HG02981 (cell line): Measurements from ENCODE around the gene TNFRSF18.
"Not testable (repeated sequence)": the region's sequence is repeated elsewhere in the genome, so short reads cannot be mapped to it uniquely, and the experiment has no call there.

ENCODE experiments used
- ATAC-seq: cut with Tn5 transposase; IDR thresholded peaks from one replicate; pipeline ENCODE4 v1.9.1; 2021; ENCODE audit warnings: mild to moderate bottlenecking, moderate library complexity; ENCODE audit not compliant: unreplicated experiment

TNFRSF18 gene

DNA sequence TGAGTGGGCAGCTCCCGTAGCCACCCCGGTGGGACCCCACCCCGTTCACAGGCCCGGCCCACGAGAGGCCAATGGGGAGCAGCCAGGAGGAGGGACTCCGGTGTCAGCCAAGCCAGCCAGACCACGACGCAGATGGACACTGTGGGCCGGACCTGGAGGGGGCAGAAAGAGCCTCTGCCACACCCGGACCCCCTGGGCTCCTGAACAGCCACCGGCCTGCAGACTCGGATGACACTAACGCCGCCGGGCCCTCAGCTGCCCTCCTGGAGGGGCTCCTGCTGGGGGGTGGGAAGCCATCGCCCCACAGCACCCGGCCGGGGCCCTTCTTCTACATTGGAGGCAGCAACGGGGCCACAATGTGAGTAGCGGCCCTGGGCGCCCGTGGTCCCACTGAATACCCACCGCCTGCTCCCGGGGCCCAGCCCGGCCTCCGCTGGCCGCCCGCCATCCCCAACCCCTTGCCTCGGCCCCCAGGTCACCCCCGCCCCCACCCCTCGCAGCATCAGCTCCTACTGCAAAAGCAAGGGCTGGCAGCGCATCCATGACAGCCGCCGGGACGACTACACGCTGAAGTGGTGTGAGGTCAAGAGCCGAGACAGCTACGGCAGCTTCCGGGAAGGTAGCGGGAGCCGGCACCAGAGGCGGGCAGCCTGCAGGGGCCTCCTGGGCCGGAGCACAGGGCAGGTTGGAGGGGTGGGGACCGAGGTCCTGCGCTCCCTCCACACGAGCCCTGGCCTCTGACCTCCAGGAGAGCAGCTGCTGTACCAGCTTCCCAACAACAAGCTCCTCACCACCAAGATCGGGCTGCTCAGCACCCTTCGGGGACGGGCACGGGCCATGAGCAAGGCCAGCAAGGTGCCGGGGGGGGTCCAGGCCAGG lies 26.2 kb downstream of the TNFRSF18 start:
- ATAC-seq = no peak

DNA sequence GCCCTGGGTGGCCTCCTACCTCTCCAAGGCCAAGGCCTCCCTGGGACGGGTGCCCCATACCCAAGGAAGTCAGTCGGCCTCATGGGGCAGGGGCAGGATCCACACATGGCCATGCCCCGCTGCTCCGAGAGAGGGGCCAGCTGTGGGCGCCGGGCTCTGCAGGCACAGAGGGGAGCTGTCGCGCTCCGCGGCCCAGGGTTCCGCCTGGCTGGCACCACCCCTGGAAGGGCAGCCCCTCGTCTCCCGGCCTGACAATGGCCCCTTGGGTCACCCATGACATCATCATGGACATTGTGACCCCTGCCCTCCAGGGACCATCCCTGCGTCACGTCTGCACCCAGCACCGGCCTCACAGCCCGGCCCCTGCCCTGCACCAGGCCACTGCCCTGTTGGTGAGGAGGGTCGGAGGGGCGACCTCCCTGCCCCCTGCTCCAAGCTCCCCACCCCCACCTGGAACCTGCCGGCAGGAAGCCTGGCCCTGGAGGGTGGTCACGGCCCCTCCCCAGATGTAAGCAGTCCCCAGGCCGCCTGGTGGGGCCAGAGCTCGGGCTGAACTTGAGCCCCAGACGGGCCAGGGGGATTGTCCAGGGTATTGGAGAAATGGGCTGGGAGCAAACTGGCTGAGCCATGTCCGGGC lies 26.9 kb downstream of the TNFRSF18 start:
- no peak for ATAC-seq

DNA sequence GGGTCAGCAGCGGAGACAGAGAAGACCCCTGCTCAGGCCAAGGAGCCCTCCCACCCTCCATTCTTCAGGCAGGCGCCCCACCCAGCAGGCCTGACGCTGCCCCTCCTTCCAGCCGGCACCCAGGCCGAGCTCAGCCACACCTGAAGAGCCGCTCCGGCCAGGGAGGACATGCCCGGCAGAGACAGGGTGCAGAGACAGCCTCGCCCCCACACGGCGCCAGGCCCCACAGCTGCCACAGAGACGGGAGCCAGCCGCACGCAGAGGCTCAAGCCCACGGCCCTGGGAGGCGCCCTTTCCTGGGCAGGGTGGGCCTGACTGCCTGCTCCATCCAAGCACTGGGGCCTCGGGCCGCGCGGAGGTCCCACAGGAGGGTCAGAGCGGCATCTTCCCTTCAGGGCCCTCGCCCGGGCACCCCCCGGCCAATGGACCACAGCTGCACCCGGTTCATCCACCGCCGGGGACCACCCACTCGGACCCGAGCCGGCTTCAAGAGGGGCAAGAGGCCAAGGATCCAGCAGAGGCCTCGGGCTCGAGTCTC lies 27.5 kb downstream of the TNFRSF18 start:
- no peak for ATAC-seq

DNA sequence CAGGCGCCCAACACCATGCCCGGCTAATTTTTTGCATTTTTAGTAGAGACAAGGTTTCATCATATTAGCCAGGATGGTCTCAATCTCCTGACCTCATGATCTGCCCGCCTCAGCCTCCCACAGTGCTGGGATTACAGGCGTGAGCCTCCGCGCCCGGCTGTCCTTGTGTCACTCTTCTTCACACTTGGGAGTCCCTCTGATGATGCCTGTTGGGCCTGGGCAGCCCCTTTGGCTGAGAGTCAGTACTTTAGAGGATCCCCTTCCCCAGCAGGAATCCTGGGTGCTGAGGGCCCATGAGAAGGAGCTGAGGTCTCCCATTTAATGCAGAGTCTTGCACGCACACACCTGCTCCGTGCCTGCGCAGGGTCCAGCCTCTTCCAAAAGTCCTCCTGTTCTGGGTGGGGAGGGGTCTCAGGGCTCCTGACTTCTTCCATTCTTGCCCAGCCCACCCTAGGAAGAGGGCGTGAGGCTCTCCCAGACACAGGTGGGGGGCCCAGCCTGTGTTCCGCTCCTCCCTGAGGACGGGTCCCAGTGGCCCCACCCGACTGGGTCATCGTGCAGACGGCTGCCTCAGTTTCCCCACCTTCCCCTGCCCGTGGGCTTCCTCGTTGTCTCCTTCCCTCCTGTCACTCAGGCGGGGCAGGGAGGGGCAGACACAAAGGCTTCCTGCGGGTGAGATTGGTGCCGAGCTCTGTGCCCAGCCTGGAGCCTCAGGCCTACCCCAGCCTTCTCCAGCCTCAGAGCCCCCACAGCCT lies 28.8 kb downstream of the TNFRSF18 start:
- no peak for ATAC-seq

DNA sequence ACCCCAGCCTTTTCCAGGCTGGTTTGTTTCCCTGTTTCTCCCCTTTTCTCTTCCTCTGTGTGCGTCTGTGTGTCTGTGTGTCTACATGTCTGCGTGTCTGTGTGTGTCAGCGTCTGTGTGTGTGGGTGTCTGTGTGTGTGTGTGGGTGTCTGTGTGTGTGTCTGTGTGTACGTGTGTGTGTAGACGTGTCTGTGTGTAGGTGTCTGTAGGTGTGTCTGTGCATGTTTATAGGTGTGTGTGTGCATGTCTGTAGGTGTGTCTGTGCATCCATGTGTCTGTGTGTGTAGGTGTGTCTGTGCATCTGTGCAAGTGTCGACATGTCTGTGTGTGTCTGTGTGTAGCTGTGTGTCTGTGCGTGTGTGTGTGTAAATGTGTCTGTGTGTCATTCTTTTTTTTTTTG lies 29.5 kb downstream of the TNFRSF18 start:
- no peak for ATAC-seq

DNA sequence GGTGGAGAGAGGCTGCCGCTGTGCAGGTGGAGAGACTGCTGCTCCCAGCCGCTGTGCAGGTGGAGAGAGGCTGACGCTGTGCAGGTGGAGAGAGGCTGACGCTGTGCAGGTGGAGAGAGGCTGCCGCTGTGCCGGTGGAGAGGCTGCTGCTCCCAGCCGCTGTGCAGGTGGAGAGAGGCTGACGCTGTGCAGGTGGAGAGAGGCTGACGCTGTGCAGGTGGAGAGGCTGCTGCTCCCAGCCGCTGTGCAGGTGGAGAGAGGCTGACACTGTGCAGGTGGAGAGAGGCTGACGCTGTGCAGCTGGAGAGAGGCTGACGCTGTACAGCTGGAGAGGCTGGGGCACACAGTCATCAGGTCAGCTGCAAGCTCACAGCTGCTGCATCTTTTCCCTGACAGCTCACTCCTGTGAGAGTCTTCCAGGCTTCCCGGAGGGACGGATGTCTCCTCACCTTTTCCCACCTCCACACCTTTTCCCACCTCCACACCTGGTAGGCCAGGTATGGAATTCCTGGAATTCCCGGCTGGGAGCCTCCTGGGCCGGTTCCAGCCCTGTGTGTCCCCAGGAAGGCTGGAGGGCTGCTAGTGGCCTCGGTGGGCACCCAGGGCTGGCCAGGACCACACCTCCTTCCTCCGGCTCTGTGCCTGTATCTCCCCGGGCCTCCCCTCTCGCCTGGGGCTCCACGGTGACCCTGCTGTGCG lies 30.2 kb downstream of the TNFRSF18 start:
- ATAC-seq = not testable (repeated sequence)

DNA sequence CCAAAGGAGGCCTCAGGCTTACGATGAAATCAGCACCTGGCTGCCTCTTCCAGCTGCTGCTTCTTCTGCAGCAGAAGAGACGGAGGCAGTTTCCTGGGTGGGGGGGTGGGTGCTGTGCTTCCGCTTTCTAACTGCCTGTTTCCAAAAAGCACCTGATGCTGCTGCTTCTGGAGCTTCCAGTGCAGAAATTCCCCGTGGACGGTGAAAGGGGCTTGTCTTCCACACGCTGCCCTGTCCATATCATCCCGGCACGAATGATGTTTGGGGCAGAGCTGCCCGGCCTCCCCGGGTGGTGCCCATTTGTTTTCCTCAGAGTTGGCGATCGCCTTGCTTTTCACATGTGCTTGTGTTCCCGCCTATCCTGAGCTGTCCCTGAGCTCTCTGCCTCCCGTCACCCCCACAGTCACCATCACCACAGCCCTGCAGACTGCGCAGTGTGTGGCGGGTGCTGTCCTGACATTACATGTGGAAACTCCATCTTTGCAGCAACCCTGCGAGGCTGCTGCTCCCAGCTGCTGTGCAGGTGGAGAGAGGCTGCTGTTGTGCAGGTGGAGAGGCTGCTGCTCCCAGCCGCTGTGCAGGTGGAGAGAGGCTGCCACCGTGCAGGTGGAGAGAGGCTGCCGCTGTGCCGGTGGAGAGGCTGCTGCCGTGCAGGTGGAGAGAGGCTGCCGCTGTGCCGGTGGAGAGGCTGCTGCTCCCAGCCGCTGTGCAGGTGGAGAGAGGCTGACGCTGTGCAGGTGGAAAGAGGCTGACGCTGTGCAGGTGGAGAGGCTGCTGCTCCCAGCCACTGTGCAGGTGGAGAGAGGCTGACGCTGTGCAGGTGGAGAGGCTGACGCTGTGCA lies 30.9 kb downstream of the TNFRSF18 start:
- ATAC-seq = no peak

DNA sequence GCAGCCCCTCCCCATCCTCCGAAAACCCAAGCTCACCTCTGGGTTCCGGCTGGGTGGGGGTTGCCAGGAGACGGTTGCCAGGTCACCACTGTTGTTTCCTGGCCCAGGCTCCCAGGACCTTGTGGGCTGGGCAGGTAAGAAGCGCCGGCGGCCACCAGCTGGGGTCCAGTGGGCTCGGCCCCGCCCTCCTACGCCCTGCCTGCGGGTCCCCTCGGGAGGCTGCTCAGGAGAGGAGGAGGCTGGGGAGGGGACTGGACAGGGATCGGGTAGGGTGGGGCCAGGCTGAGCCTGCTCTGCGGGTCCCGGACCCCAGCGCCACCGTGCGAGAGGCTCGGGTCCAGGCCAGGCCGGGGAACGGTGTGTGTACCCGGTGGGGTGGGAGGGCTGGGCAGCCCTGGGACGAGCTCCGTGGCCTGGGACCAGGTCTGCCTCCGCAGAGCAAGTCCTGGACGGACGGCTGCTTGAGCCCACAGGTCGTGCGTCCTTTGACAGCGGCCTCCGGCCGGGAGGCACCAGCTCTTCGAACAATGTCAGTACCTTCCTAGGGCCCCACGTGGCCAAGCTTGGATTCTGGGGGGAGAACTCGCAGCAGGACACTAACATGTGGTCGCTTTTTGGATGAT lies 32.5 kb downstream of the TNFRSF18 start, which contains the start of gene TTLL10:
Gene TTLL10 (plus strand): TSS at position 88 of the 623 bp plus-strand sequence. CDS start 5,336 bp downstream, outside the sequence.
- ATAC-seq = no peak

DNA sequence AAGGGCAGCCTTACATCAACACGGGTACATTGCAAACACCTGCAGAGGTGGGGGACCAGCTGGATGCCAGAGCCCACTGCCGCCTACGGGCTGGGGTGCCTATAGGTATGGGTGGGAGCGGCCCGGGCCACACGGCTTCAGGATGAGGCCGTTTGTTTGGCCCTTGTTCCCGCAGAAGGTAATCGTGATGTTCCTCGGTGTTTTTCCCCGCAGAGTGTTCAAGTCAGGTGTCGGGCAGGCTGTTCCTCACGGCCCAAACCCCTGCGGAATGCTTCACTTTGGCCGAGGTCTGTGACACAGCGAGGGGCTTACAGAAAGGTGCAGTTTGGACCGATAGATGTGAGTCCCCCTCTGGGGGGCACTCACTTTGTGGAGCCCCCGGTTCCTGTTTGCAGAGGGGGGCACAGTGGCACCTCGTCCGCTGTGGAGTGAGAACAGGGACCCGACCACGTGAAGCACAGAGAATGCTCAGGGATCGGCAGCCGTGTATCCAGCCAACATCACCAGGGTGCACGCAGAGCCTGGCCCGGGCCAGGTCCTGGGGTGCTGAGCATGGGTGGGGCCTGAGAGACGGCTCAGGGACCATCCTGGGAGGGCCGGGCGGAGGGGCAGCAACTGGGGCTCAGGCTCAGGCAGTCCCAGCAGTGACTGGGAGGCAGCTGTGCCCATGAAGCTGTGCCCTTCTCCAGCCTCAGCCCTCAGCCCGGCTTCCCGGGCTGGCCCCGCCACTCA lies 33.2 kb downstream of the TNFRSF18 start:
- ATAC-seq = no peak

DNA sequence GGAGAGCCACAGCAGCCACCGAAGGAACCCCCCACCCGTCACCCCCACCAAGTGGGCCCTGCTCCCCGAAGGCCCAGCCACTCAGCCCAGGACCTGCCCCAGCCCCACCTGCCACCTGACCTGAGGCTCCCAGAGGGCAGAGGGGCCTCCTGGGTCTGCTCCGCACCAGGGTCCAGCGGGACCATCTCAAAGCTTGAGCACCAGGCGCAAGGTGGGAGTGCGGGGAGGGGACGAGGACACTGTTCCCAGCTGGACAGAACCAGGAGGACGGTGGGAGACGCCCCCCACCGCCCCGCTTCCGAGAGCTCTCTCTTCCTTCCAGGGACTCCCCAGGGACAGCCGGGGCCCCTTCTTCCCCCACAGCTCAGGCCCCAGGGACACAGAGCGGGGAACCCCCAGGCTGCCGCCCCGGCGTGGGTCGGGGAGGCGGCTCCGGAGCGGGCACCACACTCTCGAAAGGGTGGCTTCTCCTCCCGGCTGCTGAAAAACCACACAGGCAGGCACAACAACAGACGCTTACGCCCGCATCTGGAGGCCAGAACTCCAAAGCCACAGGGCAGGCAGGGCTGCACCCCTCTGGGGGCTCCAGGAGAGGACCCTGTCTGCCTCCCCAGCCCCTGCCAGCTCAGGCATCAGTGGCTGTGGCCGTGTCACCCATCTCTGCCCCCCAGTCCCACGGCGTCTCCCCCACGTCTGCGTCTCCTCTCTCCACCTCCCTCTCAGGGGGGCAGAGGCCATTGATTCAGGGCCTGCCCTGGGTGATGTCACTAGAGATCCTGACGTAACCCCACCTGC lies 34.6 kb downstream of the TNFRSF18 start:
- no peak for ATAC-seq

DNA sequence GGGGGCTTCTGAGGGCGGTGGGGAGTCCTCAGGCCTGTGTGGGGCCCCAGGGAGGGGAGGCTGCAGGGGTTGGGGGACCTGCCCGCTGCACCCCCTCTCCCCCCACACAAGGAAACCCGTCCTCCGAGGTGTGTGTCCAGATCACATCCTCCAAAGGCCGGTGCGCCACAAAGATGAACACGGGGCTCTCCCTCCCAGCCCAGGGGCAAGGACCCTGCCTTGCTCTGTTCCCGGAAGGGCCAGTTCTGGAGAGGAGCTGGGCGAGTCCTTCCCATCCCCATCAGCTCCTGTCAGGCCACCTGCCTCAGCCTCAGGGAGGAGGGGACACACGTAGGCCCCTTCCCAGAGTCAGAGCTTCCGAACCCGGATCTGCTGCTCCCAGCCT lies 35.2 kb downstream of the TNFRSF18 start:
- ATAC-seq = no peak

DNA sequence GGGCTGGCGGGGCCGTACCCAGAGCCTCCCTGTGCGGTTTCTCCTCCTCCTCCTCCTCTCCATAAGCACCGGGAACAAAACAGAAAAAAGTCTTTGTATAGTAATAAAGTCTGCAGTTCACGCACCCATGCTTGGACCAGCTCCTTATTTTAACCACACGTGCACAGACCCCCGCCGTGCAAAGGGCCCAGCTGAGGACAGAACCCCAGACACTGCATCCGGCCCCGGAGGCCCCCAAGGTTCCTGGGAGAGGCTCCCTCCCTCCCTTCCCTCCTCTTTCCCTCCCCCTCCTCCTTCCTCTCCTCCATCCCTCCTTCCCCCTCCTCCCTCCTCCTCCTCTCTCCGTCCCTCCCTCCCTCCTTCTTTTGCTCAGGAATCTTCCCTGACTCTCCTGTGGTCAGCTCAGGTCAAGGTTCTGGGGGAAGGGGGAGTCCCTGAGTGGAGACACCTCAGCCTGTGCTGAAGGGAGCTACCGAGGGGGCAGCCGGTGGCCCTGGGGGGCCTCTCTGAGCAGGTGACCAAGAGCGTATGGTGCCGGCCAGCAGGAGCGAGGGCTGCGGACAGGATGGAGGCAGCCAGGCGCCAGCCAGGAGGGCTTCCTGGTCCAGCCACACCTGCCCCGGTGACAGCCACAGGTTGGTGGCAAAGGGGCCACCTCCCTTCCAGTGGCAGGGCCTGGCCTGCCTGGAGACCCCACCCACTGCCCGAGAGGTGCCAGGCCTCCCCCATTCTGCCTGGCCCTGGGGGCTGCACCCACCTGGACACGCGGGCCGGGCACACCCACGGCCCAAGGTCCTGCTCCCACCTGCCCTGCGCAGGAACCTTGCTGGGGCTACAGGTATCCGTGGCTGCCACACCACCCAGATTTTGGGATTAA lies 35.9 kb downstream of the TNFRSF18 start:
- ATAC-seq = no peak

DNA sequence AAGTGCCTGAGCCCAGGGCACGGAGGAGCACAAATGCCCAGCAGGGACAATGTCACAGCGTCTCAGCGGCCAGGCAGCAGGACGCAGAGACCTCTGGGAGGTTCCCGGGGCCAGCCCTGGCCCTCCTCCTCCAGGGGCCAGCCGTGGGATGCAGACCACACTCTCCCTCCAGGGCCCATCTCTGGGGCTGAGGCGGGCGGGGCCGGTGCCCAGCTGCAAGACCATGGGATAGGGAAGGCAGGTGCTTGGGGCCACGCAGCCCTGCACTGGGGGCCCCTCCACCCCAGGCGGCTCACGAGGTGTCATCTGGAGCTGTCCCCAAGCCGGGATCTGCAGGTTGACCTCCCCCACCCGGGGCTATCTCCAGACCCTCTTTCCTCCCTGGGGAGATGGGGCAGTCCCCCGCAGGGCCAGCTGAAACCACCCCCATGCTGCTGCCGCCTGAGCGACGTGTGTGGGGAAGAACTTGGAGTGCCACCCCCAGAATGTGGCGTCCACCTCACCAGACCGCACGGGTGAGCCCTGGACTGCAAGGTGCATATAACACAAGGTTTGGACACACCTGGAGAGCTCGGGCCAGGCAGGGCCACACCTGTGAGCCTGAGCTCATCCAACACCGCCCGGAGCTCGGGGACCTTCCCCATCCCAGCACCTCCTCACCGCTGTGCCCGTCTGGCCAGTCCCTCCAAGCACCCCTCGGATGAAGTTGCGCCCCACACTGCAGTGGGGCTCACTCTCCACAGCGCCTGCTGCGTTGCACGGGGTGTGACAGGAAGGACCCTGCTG lies 36.8 kb downstream of the TNFRSF18 start:
- ATAC-seq = no peak

DNA sequence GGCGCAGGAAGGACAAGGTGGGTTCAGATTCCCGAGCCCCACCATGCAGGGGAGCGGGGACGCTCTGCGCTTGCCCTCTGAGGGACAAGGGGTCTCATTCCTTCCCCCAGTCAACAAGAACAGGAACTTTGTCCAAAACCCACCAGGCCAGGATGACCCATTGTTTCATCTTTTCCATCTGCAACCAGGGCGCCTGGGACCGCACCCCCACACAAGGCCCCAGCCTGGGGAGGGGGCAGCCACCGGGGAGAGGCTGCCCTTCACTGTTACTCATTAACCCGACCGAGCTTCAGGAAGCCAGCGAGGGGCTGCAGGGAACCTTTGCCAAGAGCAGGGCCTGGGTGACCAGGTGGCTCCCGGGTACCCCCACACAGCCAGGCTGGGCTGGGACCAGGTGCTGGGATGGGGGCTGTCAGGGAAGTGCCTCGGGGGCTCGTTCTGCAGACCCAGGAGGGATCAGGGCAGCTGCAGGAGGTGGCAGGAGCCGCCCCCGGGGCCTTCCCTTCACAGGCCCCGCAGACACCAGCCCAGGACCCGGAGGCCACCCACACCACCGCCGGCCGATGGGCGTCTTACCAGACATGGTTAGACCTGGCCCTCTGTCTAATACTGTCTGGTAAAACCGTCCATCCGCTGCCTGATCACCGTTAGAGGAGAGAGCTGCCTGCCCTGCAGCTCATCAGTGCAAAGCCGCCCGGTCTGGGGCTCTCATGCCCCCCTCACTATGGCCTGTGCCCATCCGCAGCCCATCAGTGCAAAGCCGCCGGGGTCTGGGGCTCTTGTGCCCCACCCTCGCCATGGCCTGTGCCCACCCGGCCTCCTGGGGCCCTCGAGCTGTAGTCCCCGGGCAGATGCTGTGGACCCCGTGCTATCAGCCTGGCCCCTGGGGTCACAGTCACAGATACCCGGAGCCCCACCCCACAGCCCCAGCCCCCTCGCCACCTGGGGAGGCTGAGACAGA lies 37.7 kb downstream of the TNFRSF18 start:
- ATAC-seq = no peak

DNA sequence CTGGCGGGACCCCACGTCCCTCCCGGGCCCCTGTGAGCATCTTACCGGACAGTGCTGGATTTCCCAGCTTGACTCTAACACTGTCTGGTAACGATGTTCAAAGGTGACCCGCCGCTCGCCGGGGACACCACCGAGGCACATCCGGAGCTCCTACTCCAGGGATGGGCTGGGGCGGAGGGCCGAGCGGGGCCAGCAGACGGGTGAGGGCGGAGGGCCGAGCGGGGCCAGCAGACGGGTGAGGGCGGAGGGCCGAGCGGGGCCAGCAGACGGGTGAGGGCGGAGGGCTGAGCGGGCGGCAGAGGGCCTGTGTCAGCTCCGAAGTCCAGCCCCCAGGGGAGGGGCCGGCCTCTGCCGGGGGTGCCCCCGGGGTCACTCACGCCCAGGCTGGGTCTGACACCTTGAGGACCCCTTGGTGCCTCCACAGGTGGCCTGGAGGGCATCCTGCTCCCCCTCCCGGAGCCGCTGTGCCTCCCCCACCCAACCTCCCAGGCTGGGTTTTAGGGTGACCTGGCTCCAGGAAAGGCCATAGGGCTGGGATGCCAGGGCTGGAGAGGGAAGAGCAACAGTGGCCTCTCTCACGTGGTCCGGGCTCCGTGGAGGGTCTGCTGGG lies 38.4 kb downstream of the TNFRSF18 start:
- no peak for ATAC-seq
